Measurements from ENCODE around the gene RABGAP1L. TPM values are rescaled to one million over a fixed set of nuclear protein-coding genes. Genes with fewer than 3 reads are reported as not detected.

The RABGAP1L gene
- total and polyA plus RNA-seq, 2 donors (not counting 3 experiments of a cell fraction or from before 2014, with no cell fraction given): 6.4 to 22.2 TPM

DNA sequence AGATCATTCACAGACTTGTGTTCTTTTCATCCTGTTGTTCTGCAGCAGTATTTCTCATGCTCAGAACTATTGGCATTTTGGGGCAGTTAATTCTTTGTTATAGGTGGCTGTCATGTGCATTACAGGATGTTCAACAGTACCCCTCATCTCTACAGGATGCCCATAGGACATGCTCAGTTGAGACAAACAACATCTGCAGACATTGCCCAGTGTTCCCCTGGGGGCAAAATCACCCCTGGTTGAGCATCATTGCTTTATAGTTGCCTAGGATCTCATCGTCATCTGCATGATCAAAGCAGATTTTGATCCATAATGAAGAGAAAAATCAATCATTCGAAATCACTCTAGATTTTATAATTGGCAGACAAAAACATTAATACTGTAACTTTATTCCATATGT is 617.9 kb downstream of the RABGAP1L start:
- Histone ChIP-seq H3K9ac (replicated peaks; ENCODE audit: extremely low read depth, insufficient read depth, low read length) (no peak overlapping the region), H3K4me1 (ENCODE audit: control insufficient read depth, extremely low read depth, insufficient read depth, low read length) (no peaks in the 10 kb centered on the region), H3K27ac (ENCODE audit: insufficient read depth, low read depth, low read length) (no peak overlapping the region), H3K27me3 (ENCODE audit: control insufficient read depth in 2 of 2, insufficient read depth in 2 of 2, low read length in 2 of 2) (no peaks in the 10 kb centered on the region), H3K36me3 (ENCODE audit: control insufficient read depth in 2 of 2, extremely low read depth in 1 of 2, insufficient read depth in 2 of 2, low read length in 2 of 2) (no peaks in the 10 kb centered on the region), H4K20me1 (replicated peaks; ENCODE audit: control insufficient read depth, extremely low read depth, insufficient read depth, low read length) (no peaks in the 10 kb centered on the region), H3K4me3 (replicated peaks in 1 of 3; ENCODE audit: insufficient read depth in 1 of 3, low read depth in 1 of 3, low read length in 3 of 3) (no peak overlapping the region), H3K4me2 (ENCODE audit: insufficient read depth, low read length) (no peak overlapping the region), H3K79me2 (ENCODE audit: control insufficient read depth, insufficient read depth, low read length) (no peaks in the 10 kb centered on the region), H3K9me1 (replicated peaks; ENCODE audit: control insufficient read depth, extremely low read depth, insufficient read depth, low read length) (no peaks in the 10 kb centered on the region), H2AFZ (ENCODE audit: low read depth, low read length) (no peak overlapping the region), H3K9me3 (replicated peaks; ENCODE audit: control insufficient read depth, insufficient read depth, low read length) (no peaks in the 10 kb centered on the region)
- TF ChIP-seq, protein P1, sequence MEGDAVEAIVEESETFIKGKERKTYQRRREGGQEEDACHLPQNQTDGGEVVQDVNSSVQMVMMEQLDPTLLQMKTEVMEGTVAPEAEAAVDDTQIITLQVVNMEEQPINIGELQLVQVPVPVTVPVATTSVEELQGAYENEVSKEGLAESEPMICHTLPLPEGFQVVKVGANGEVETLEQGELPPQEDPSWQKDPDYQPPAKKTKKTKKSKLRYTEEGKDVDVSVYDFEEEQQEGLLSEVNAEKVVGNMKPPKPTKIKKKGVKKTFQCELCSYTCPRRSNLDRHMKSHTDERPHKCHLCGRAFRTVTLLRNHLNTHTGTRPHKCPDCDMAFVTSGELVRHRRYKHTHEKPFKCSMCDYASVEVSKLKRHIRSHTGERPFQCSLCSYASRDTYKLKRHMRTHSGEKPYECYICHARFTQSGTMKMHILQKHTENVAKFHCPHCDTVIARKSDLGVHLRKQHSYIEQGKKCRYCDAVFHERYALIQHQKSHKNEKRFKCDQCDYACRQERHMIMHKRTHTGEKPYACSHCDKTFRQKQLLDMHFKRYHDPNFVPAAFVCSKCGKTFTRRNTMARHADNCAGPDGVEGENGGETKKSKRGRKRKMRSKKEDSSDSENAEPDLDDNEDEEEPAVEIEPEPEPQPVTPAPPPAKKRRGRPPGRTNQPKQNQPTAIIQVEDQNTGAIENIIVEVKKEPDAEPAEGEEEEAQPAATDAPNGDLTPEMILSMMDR (IDR thresholded peaks at IDR 0.05; ENCODE audit: extremely low read depth in 1 of 2, insufficient read depth in 1 of 2, low read depth in 1 of 2, low read length in 2 of 2): no peak
- no peak for TF ChIP-seq JUN (IDR thresholded peaks at IDR 0.05; ENCODE audit: borderline replicate concordance, insufficient read depth, insufficient read length, low read depth)
- TF ChIP-seq EZH2 (IDR thresholded peaks at IDR 0.05; ENCODE audit: borderline replicate concordance, low read depth, low read length, severe bottlenecking): no peak
- TF ChIP-seq POLR2A (IDR thresholded peaks at IDR 0.05; ENCODE audit: low read depth, low read length): no peak
- no peak for TF ChIP-seq MYC (IDR thresholded peaks at IDR 0.05; ENCODE audit: low read depth, low read length)
- TF ChIP-seq POLR2AphosphoS5 (IDR thresholded peaks at IDR 0.05; ENCODE audit: insufficient read depth, low read depth, low read length): no peak
- TF ChIP-seq FOS (IDR thresholded peaks at IDR 0.05; ENCODE audit: borderline replicate concordance, insufficient read depth, low read length): no peak
- TF ChIP-seq, protein P2, sequence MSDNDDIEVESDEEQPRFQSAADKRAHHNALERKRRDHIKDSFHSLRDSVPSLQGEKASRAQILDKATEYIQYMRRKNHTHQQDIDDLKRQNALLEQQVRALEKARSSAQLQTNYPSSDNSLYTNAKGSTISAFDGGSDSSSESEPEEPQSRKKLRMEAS (IDR thresholded peaks at IDR 0.05; ENCODE audit: insufficient read depth, insufficient read length): no peak
- TF ChIP-seq GATA2 (IDR thresholded peaks at IDR 0.05; ENCODE audit: insufficient read depth, insufficient read length, low read depth, low read length): no peak
- BruUV-seq (replicated peaks): no TSS peak
- FAIRE-seq (no peak), DNase-seq (ENCODE audit: low read depth, low spot score) (no peak)
- intact Hi-C loops (cut with micrococcal nuclease): no loop called here
- POLR2A ChIA-PET: no interaction called here
- dilution Hi-C loops (cut with MboI; ENCODE audit: extremely low pct_ligation_motif_present, low sequenced_read_pairs): no loop called here
- CTCF ChIA-PET: no interaction called here

Data from endothelial cell of umbilical vein (primary cell).